ENCODE data around the gene PPIL6.

The PPIL6 gene

GRCh38 chr6:109448615-109449014 lies 8.2 kb upstream of the PPIL6 start:
- H3K36me3 Mint-ChIP-seq (ENCODE audit: low read depth): peaks cover 38% of the 10 kb centered on the region
- H3K4me3 Mint-ChIP-seq: peak overlapping the region; percentile 33
- H3K4me1 Mint-ChIP-seq (ENCODE audit: low read depth): peaks cover 32% of the 10 kb centered on the region
- H3K27ac Mint-ChIP-seq: peak overlapping the region; percentile 56
- H3K27me3 Mint-ChIP-seq (ENCODE audit: low read depth): no peaks in the 10 kb centered on the region
- no peaks in the 10 kb centered on the region for H3K9me3 Mint-ChIP-seq

- peaks cover 44% of the 10 kb centered on the region for H3K36me3 Mint-ChIP-seq (ENCODE audit: low read depth)
- H3K27ac Mint-ChIP-seq: peak overlapping the region; percentile 56
- no peak overlapping the region for H3K4me3 Mint-ChIP-seq
- H3K4me1 Mint-ChIP-seq (ENCODE audit: low read depth): peaks cover 36% of the 10 kb centered on the region
- H3K27me3 Mint-ChIP-seq (ENCODE audit: low read depth): no peaks in the 10 kb centered on the region
- no peaks in the 10 kb centered on the region for H3K9me3 Mint-ChIP-seq
Measured at GRCh38 chr6:109447878-109448555, 7.6 kb upstream of the PPIL6 start.

GRCh38 chr6:109447087-109447486 lies 6.7 kb upstream of the PPIL6 start:
- Mint-ChIP-seq H3K27me3 (ENCODE audit: low read depth) (no peaks in the 10 kb centered on the region), H3K27ac (no peak overlapping the region), H3K36me3 (ENCODE audit: low read depth) (peaks cover 51% of the 10 kb centered on the region), H3K9me3 (no peaks in the 10 kb centered on the region), H3K4me1 (ENCODE audit: low read depth) (peaks cover 38% of the 10 kb centered on the region), H3K4me3 (no peak overlapping the region)

- Mint-ChIP-seq H3K4me3 (no peak overlapping the region), H3K27me3 (ENCODE audit: low read depth) (no peaks in the 10 kb centered on the region), H3K4me1 (ENCODE audit: low read depth) (peaks cover 39% of the 10 kb centered on the region), H3K36me3 (ENCODE audit: low read depth) (peaks cover 53% of the 10 kb centered on the region), H3K27ac (no peak overlapping the region), H3K9me3 (no peaks in the 10 kb centered on the region)
Measured at GRCh38 chr6:109446541-109446940, 6.1 kb upstream of the PPIL6 start.

- H3K27ac Mint-ChIP-seq: no peak overlapping the region
- H3K4me1 Mint-ChIP-seq (ENCODE audit: low read depth): peaks cover 44% of the 10 kb centered on the region
- no peaks in the 10 kb centered on the region for H3K9me3 Mint-ChIP-seq
- no peaks in the 10 kb centered on the region for H3K27me3 Mint-ChIP-seq (ENCODE audit: low read depth)
- no peak overlapping the region for H3K4me3 Mint-ChIP-seq
- H3K36me3 Mint-ChIP-seq (ENCODE audit: low read depth): peaks cover 57% of the 10 kb centered on the region
Measured at GRCh38 chr6:109446072-109446471, 5.6 kb upstream of the PPIL6 start.

GRCh38 chr6:109445382-109445781 lies 5.0 kb upstream of the PPIL6 start:
- H3K9me3 Mint-ChIP-seq: no peaks in the 10 kb centered on the region
- H3K36me3 Mint-ChIP-seq (ENCODE audit: low read depth): peaks cover 53% of the 10 kb centered on the region
- peaks cover 41% of the 10 kb centered on the region for H3K4me1 Mint-ChIP-seq (ENCODE audit: low read depth)
- H3K4me3 Mint-ChIP-seq: no peak overlapping the region
- no peaks in the 10 kb centered on the region for H3K27me3 Mint-ChIP-seq (ENCODE audit: low read depth)
- peak overlapping the region; percentile 26 for H3K27ac Mint-ChIP-seq

- Mint-ChIP-seq H3K4me3 (no peak overlapping the region), H3K36me3 (ENCODE audit: low read depth) (peaks cover 47% of the 10 kb centered on the region)
Measured at GRCh38 chr6:109443425-109443950, 3.1 kb upstream of the PPIL6 start.

GRCh38 chr6:109442393-109442924 lies 2.0 kb upstream of the PPIL6 start:
- peaks cover 26% of the 10 kb centered on the region for H3K4me1 Mint-ChIP-seq (ENCODE audit: low read depth)
- H3K27me3 Mint-ChIP-seq (ENCODE audit: low read depth): no peaks in the 10 kb centered on the region
- peak overlapping the region; percentile 94 for H3K4me3 Mint-ChIP-seq
- peaks cover 45% of the 10 kb centered on the region for H3K36me3 Mint-ChIP-seq (ENCODE audit: low read depth)
- no peaks in the 10 kb centered on the region for H3K9me3 Mint-ChIP-seq
- no peak overlapping the region for H3K27ac Mint-ChIP-seq

More at GRCh38 chr6:109443425-109443950, 3.1 kb upstream of the PPIL6 start:
- no peak overlapping the region for H3K27ac Mint-ChIP-seq
- no peaks in the 10 kb centered on the region for H3K27me3 Mint-ChIP-seq (ENCODE audit: low read depth)
- no peaks in the 10 kb centered on the region for H3K9me3 Mint-ChIP-seq
- H3K4me1 Mint-ChIP-seq (ENCODE audit: low read depth): peaks cover 31% of the 10 kb centered on the region

- no peaks in the 10 kb centered on the region for H3K27me3 Mint-ChIP-seq (ENCODE audit: low read depth)
- no peaks in the 10 kb centered on the region for H3K9me3 Mint-ChIP-seq
- peak overlapping the region; percentile 94 for H3K4me3 Mint-ChIP-seq
- H3K27ac Mint-ChIP-seq: peak overlapping the region; percentile 89
- peaks cover 24% of the 10 kb centered on the region for H3K4me1 Mint-ChIP-seq (ENCODE audit: low read depth)
- H3K36me3 Mint-ChIP-seq (ENCODE audit: low read depth): peaks cover 39% of the 10 kb centered on the region
Measured at GRCh38 chr6:109441069-109441816, 815 bp upstream of the PPIL6 start.

GRCh38 chr6:109436041-109436440 lies 4.4 kb downstream of the PPIL6 start:
- H3K27me3 Mint-ChIP-seq (ENCODE audit: low read depth): peaks cover 13% of the 10 kb centered on the region

GRCh38 chr6:109434456-109434855 lies 6.0 kb downstream of the PPIL6 start:
- H3K36me3 Mint-ChIP-seq (ENCODE audit: low read depth): no peaks in the 10 kb centered on the region
- peaks cover 21% of the 10 kb centered on the region for H3K27me3 Mint-ChIP-seq (ENCODE audit: low read depth)
- no peaks in the 10 kb centered on the region for H3K9me3 Mint-ChIP-seq
- H3K4me1 Mint-ChIP-seq (ENCODE audit: low read depth): no peaks in the 10 kb centered on the region
- H3K27ac Mint-ChIP-seq: no peak overlapping the region
- no peak overlapping the region for H3K4me3 Mint-ChIP-seq

More at GRCh38 chr6:109436041-109436440, 4.4 kb downstream of the PPIL6 start:
- no peaks in the 10 kb centered on the region for H3K9me3 Mint-ChIP-seq
- no peak overlapping the region for H3K27ac Mint-ChIP-seq
- no peak overlapping the region for H3K4me3 Mint-ChIP-seq
- H3K36me3 Mint-ChIP-seq (ENCODE audit: low read depth): peaks cover under 1% of the 10 kb centered on the region
- H3K4me1 Mint-ChIP-seq (ENCODE audit: low read depth): peaks cover 3% of the 10 kb centered on the region

GRCh38 chr6:109429496-109429895 lies 10.9 kb downstream of the PPIL6 start:
- H3K9me3 Mint-ChIP-seq: no peaks in the 10 kb centered on the region
- H3K4me3 Mint-ChIP-seq: no peak overlapping the region
- no peak overlapping the region for H3K27ac Mint-ChIP-seq
- H3K27me3 Mint-ChIP-seq (ENCODE audit: low read depth): peaks cover 27% of the 10 kb centered on the region
- H3K36me3 Mint-ChIP-seq (ENCODE audit: low read depth): no peaks in the 10 kb centered on the region
- H3K4me1 Mint-ChIP-seq (ENCODE audit: low read depth): no peaks in the 10 kb centered on the region

GRCh38 chr6:109428889-109429477 lies 11.4 kb downstream of the PPIL6 start:
- Mint-ChIP-seq H3K4me1 (ENCODE audit: low read depth) (no peaks in the 10 kb centered on the region), H3K36me3 (ENCODE audit: low read depth) (no peaks in the 10 kb centered on the region), H3K27ac (no peak overlapping the region), H3K9me3 (no peaks in the 10 kb centered on the region), H3K4me3 (no peak overlapping the region), H3K27me3 (ENCODE audit: low read depth) (peaks cover 27% of the 10 kb centered on the region)

- Mint-ChIP-seq H3K36me3 (ENCODE audit: low read depth) (no peaks in the 10 kb centered on the region), H3K9me3 (no peaks in the 10 kb centered on the region), H3K4me3 (no peak overlapping the region), H3K27ac (no peak overlapping the region), H3K4me1 (ENCODE audit: low read depth) (no peaks in the 10 kb centered on the region), H3K27me3 (ENCODE audit: low read depth) (peaks cover 9% of the 10 kb centered on the region)
Measured at GRCh38 chr6:109424946-109425345, 15.5 kb downstream of the PPIL6 start.
